SH-SY5Y (cell line): ENCODE results near the gene OGDHL.

ENCODE experiments used
- GATA2 ChIP-seq: IDR thresholded peaks from 2 replicates; pipeline ENCODE4 v1.6.1; 2011; ENCODE audit warnings: mild to moderate bottlenecking, low read depth, low read length
- GATA3 ChIP-seq: IDR thresholded peaks from 2 replicates; pipeline ENCODE4 v1.6.1; 2011; ENCODE audit warnings: low read depth, mild to moderate bottlenecking, low read length, moderate library complexity

The OGDHL gene

GRCh38 chr10:49761789-49762565 is at the start of gene OGDHL:
OGDHL (minus strand) TSS chr10:49762323; CDS start chr10:49758592, 3,731 bp downstream.
- no peak for TF ChIP-seq GATA2
- no peak for TF ChIP-seq GATA3

- TF ChIP-seq GATA3 (no peak), GATA2 (no peak)
These were observed 41.9 kb upstream of the OGDHL start for GRCh38 chr10:49803988-49804387.

- TF ChIP-seq GATA3 (no peak), GATA2 (no peak)
These were observed 36.2 kb upstream of the OGDHL start for GRCh38 chr10:49798275-49798674.

DNA sequence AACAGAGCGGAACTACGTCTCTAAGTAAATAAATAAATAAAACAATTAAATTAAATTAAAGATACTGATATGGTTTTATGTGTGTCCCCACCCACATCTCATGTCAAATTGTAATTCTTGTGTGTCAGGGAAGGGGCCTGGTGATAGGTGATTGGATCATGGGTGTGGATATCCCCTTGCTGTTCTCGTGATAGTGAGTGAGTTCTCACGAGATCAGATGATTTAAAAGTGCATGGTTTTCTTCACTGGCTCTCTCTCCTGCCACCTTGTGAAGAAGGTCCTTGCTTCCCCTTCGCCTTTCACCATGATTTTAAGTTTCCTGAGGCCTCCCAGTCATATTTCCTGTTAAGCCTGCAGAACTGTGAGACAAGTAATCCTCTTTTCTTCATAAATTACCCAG is 29.0 kb upstream of the OGDHL start:
- TF ChIP-seq GATA2 = no peak

DNA sequence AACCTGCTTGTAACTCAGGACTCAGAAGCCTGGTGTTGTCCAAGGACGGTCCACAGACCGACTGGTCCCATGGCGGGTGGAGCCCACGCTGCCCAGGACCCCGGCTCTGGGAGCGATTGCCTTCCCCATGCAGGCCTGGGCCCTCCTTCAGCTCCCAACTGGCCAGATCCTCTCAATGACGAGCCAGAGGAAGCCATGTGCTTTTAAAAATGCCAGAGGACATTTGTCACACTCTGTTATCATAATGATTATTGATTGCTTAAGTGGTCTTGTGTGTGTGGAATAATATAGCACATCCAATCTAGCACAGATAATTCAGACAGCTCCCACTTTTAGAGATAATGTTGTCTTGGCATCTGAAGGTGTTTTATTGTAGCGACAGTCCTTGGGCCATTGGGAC is 22.6 kb upstream of the OGDHL start:
- TF ChIP-seq GATA3 (no peak), GATA2 (no peak)

DNA sequence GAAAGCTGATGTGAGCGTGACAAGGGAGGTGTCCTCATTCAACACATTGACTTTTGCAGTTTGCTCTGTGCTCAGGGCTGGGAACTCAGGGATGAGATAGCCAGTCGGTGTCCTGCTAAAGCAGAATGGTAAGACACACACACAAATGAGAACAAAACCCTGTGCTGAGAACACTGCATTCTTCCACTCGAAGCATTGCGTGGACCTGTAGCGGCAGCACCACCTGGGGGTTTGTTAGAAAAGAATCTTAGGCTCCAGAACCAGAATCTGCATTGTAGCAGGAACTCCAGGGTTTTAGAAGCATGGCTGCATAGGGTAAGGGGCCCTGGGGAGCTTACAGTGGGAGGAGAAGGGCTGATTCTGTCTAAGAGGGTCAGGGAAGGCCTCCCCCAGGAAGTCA is 21.5 kb upstream of the OGDHL start:
- TF ChIP-seq GATA2 = no peak
- no peak for TF ChIP-seq GATA3

GRCh38 chr10:49781247-49781646 is 19.1 kb upstream of the OGDHL start:
- TF ChIP-seq GATA2 = no peak
- no peak for TF ChIP-seq GATA3

GRCh38 chr10:49778197-49778596 is 16.1 kb upstream of the OGDHL start:
- no peak for TF ChIP-seq GATA3

DNA sequence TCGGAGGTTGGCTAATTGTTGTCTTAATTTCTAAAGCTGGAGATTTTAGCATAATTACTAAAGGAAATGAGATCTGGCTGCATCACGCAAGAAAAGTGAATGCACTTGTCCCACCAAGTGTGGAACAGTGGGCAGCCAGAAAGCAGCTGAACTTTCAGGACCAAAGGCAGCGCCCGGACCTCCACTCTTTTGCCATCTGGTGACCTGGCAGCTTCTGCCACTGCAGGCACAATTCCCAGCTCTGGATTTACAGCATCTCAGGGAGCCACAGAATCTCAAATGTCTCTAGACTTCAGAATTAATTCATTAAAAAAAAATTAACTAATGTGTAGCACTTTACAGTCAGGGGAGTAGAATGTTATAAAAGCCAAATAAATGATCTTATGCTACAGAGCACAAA is 14.7 kb upstream of the OGDHL start:
- no peak for TF ChIP-seq GATA2
- no peak for TF ChIP-seq GATA3

DNA sequence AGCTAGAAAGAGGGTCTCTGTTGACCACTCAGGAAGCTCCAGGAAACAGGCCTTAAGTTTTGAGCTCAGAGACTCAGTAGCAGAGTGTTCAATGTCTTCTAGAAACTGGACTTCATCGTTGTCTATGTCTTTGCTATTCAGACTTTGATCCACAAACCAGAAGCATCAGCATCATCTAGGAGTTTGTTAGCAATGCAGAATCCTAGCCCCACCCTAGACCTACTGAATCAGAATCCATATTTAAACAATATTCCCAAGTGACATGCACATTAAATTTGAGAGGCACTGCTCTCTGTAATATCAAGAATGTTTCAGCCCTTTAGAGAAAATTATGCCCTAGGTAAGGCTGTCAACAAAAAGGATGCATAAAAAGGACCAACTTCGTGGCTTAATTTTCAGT is 12.9 kb upstream of the OGDHL start:
- no peak for TF ChIP-seq GATA2
- no peak for TF ChIP-seq GATA3

GRCh38 chr10:49769692-49770091 is 7.6 kb upstream of the OGDHL start:
- TF ChIP-seq GATA3 = no peak
- no peak for TF ChIP-seq GATA2

- TF ChIP-seq GATA3 = no peak
- no peak for TF ChIP-seq GATA2
These were observed 6.6 kb upstream of the OGDHL start for GRCh38 chr10:49768731-49769130.

GRCh38 chr10:49768329-49768728 is 6.2 kb upstream of the OGDHL start:
- TF ChIP-seq GATA3 (no peak), GATA2 (no peak)

- TF ChIP-seq GATA3 (no peak), GATA2 (no peak)
These were observed 5.6 kb upstream of the OGDHL start for GRCh38 chr10:49767752-49768151.

DNA sequence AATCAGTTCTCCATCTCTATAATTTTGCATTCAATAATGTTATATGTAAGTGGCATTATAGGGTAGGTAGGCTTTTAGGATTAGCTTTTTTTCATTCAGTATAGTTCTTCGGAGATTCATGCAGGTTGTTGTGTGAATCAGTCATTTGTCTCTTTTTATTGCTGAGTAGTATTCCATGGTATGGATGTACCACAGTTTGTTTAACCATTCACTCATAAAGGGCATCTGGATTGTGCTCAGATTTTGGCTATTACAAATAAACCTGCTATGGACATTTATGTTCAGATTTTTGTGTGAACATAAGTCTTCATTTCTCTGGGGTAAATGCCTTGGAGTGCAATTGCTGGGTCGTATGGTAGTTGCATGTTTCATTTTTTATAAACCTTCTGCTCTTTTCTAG is 4.4 kb upstream of the OGDHL start:
- TF ChIP-seq GATA2 = no peak
- TF ChIP-seq GATA3 = no peak

DNA sequence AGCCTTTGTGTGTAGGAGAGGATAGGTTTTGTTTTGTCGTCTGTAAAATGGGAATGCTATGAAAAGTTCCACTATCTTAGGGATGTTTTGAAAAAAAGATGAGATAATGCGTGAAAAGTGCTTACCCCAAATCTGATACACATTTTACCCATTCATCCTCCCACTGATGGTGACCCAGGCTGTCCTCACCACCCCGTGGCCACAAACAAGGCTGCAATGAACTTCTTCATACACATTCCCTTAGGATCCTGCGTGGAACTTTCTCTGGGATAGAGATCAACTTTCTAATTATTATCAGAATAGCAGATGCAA is 399 bp upstream of the OGDHL start:
- TF ChIP-seq GATA2 (no peak), GATA3 (no peak)

DNA sequence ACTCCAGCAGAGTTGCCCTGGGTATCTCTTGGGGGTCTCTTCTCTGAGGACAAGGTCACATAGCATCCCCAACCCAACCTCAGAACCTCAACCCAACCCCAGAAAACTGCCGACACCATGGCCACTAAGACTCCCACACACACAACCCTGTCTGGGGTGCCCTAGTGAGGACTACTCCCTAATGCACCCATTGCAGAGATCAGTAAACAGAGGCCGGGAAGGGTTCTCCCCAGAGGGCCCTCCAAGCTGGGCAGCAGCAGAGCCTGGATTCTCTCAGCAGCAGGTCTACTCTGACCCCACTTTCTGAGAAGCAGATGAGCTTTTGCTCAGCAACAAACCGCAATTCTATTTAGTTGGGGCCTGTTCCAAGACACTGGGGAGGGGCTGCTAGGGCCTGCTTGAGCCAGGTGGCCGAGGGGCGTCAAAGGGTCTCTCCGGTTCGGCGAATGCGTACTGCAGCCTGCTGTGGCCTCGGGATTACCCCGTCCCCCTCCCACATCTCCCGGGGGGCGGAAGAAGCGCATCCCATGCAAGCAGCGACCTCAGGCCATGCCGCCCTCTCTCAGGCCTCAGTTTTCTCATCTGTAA is 828 bp downstream of the OGDHL start:
- TF ChIP-seq GATA3 = no peak
- TF ChIP-seq GATA2 = no peak
